GM19438 (cell line): ENCODE data around the gene F7.
"Not testable (repeated sequence)": the region's sequence is repeated elsewhere in the genome, so short reads cannot be mapped to it uniquely, and the experiment has no call there.

ENCODE experiments used
- ATAC-seq: cut with Tn5 transposase; IDR thresholded peaks from one replicate; pipeline ENCODE4 v1.9.1; 2021; ENCODE audit warnings: low read depth; ENCODE audit not compliant: unreplicated experiment

The F7 gene

GRCh38 chr13:113150550-113151365 lies 45.2 kb downstream of the F7 start:
- ATAC-seq: no peak

- ATAC-seq: no peak
These were observed 46.4 kb downstream of the F7 start for GRCh38 chr13:113151745-113152690.

- no peak for ATAC-seq
These were observed 47.0 kb downstream of the F7 start for GRCh38 chr13:113152691-113152983.

- ATAC-seq: peak; percentile 29
These were observed 47.6 kb downstream of the F7 start for GRCh38 chr13:113152984-113153809.

- ATAC-seq: peak; percentile 70
These were observed 48.5 kb downstream of the F7 start for GRCh38 chr13:113153810-113154748.

GRCh38 chr13:113155201-113155600 lies 49.6 kb downstream of the F7 start:
- no peak for ATAC-seq

- ATAC-seq: no peak
These were observed 50.5 kb downstream of the F7 start for GRCh38 chr13:113155982-113156655.

- no peak for ATAC-seq
These were observed 51.8 kb downstream of the F7 start for GRCh38 chr13:113157206-113157928.

GRCh38 chr13:113157929-113158747 lies 52.5 kb downstream of the F7 start, which contains the start of gene PROZ:
Gene PROZ (plus strand): TSS chr13:113158648. CDS start chr13:113158661, 13 bp downstream.
- no peak for ATAC-seq

- ATAC-seq: no peak
These were observed 53.4 kb downstream of the F7 start for GRCh38 chr13:113158946-113159345.

GRCh38 chr13:113159701-113160100 lies 54.1 kb downstream of the F7 start:
- ATAC-seq: no peak

- ATAC-seq: no peak
These were observed 55.4 kb downstream of the F7 start for GRCh38 chr13:113160983-113161382.

GRCh38 chr13:113161433-113161832 lies 55.8 kb downstream of the F7 start:
- ATAC-seq: no peak

- not testable (repeated sequence) for ATAC-seq
These were observed 56.4 kb downstream of the F7 start for GRCh38 chr13:113161975-113162374.

GRCh38 chr13:113162783-113163685 lies 57.4 kb downstream of the F7 start:
- no peak for ATAC-seq

- ATAC-seq: no peak
These were observed 58.9 kb downstream of the F7 start for GRCh38 chr13:113164492-113164891.

GRCh38 chr13:113166266-113166665 lies 60.7 kb downstream of the F7 start:
- ATAC-seq: no peak
